H9 (cell line): ENCODE data around the gene RHBDL2. TPM values are rescaled to one million over a fixed set of nuclear protein-coding genes. Genes with fewer than 3 reads are reported as not detected.

Experiments
- DNase-seq: peaks from one replicate; pipeline ENCODE4 v3.0.0-alpha.2; 2017
- H2AFZ ChIP-seq: one replicate; pipeline ENCODE4 v1.6.1; 2013; ENCODE audit warnings: mild to moderate bottlenecking, low read length, control low read depth, moderate library complexity
- H2AK5ac ChIP-seq: 2 replicates; pipeline ENCODE4 v1.6.1; 2013; ENCODE audit warnings: low read length, control low read depth, mixed read lengths; ENCODE audit not compliant: insufficient read length
- H2BK120ac ChIP-seq: one replicate; pipeline ENCODE4 v1.6.1; 2013; ENCODE audit warnings: low read depth, mild to moderate bottlenecking, low read length, control low read depth, inconsistent platforms; ENCODE audit not compliant: poor library complexity, severe bottlenecking
- H2BK12ac ChIP-seq: 2 replicates; pipeline ENCODE4 v1.6.1; 2013; ENCODE audit warnings: low read length, control low read depth, mixed read lengths, low read depth; ENCODE audit not compliant: insufficient read length
- H2BK15ac ChIP-seq: 2 replicates; pipeline ENCODE4 v1.6.1; 2013; ENCODE audit warnings: low read depth, low read length, control low read depth
- H2BK20ac ChIP-seq: one replicate; pipeline ENCODE4 v1.6.1; 2013; ENCODE audit warnings: low read depth, mild to moderate bottlenecking, low read length, control low read depth, inconsistent platforms; ENCODE audit not compliant: poor library complexity, severe bottlenecking
- H2BK5ac ChIP-seq: 2 replicates; pipeline ENCODE4 v1.6.1; 2013; ENCODE audit warnings: low read length, control low read depth, mixed read lengths; ENCODE audit not compliant: insufficient read length
- H3K14ac ChIP-seq: 2 replicates; pipeline ENCODE4 v1.6.1; 2013; ENCODE audit warnings: low read length, control low read depth; ENCODE audit not compliant: insufficient read depth
- H3K18ac ChIP-seq: 2 replicates; pipeline ENCODE4 v1.6.1; 2013; ENCODE audit warnings: low read depth, mild to moderate bottlenecking, mixed read lengths, low read length, control low read depth; ENCODE audit not compliant: insufficient read length
- H3K23ac ChIP-seq: 2 replicates; pipeline ENCODE4 v1.6.1; 2013; ENCODE audit warnings: low read length, control low read depth, mixed read lengths, low read depth; ENCODE audit not compliant: insufficient read length
- H3K23me2 ChIP-seq: 2 replicates; pipeline ENCODE4 v1.6.1; 2013; ENCODE audit warnings: low read depth, mild to moderate bottlenecking, mixed read lengths, low read length, control low read depth; ENCODE audit not compliant: insufficient read length, poor library complexity, severe bottlenecking
- H3K27ac ChIP-seq: 2 replicates; pipeline ENCODE4 v1.5.1; 2013; ENCODE audit warnings: low read length, control low read depth, mixed read lengths, low read depth; ENCODE audit not compliant: insufficient read length
- H3K27me3 ChIP-seq: 2 replicates; pipeline ENCODE4 v1.6.1; 2013; ENCODE audit warnings: low read length, control low read depth, inconsistent platforms; ENCODE audit not compliant: insufficient read depth
- H3K4ac ChIP-seq: 2 replicates; pipeline ENCODE4 v1.6.1; 2013; ENCODE audit warnings: low read depth, mild to moderate bottlenecking, control low read depth, inconsistent platforms, low read length, moderate library complexity
- H3K4me1 ChIP-seq: 2 replicates; pipeline ENCODE4 v1.6.1; 2013; ENCODE audit warnings: low read length, control low read depth, inconsistent platforms; ENCODE audit not compliant: insufficient read depth
- H3K4me2 ChIP-seq: 2 replicates; pipeline ENCODE4 v1.6.1; 2013; ENCODE audit warnings: low read length, control low read depth, mixed read lengths; ENCODE audit not compliant: insufficient read length, insufficient read depth
- H3K56ac ChIP-seq: 2 replicates; pipeline ENCODE4 v1.6.1; 2013; ENCODE audit warnings: low read depth, mild to moderate bottlenecking, mixed read lengths, low read length, control low read depth; ENCODE audit not compliant: insufficient read length
- H3K79me1 ChIP-seq: 2 replicates; pipeline ENCODE4 v1.6.1; 2013; ENCODE audit warnings: low read depth, mild to moderate bottlenecking, moderate library complexity, low read length, control low read depth, inconsistent platforms; ENCODE audit not compliant: insufficient read depth, poor library complexity, severe bottlenecking
- H3K79me2 ChIP-seq: 2 replicates; pipeline ENCODE4 v1.6.1; 2013; ENCODE audit warnings: low read length, control low read depth, inconsistent platforms; ENCODE audit not compliant: insufficient read depth
- H3K9ac ChIP-seq: 2 replicates; pipeline ENCODE4 v1.6.1; 2013; ENCODE audit warnings: low read length, control low read depth, mixed read lengths; ENCODE audit not compliant: insufficient read length; ENCODE audit errors: extremely low read depth
- H3K9me3 ChIP-seq: one replicate; pipeline ENCODE4 v1.6.1; 2013; ENCODE audit warnings: low read depth, low read length, inconsistent platforms; ENCODE audit not compliant: control insufficient read depth
- H3T11ph ChIP-seq: one replicate; pipeline ENCODE4 v1.6.1; 2013; ENCODE audit warnings: mild to moderate bottlenecking, low read length, control low read depth, inconsistent platforms
- H4K20me1 ChIP-seq: one replicate; pipeline ENCODE4 v1.6.1; 2013; ENCODE audit not compliant: control insufficient read depth, insufficient read length, insufficient read depth
- H4K5ac ChIP-seq: 2 replicates; pipeline ENCODE4 v1.6.1; 2013; ENCODE audit warnings: low read depth, mild to moderate bottlenecking, mixed read lengths, low read length, control low read depth; ENCODE audit not compliant: insufficient read length
- H4K8ac ChIP-seq: replicated peaks from 2 replicates; pipeline ENCODE4 v1.6.1; 2013; ENCODE audit warnings: low read length, control low read depth, mixed read lengths, low read depth; ENCODE audit not compliant: insufficient read length
- H4K91ac ChIP-seq: 2 replicates; pipeline ENCODE4 v1.6.1; 2013; ENCODE audit warnings: low read depth, mild to moderate bottlenecking, moderate library complexity, mixed read lengths, low read length, control low read depth; ENCODE audit not compliant: insufficient read length
- H3K27ac Mint-ChIP-seq, 3 experiments: 2 replicates in 2 of 3; 3 replicates in 1 of 3; pipeline ENCODE4 v1.8.0; 2020 to 2021; ENCODE audit warnings: mixed read lengths in 3 of 3, mild to moderate bottlenecking in 1 of 3, moderate library complexity in 1 of 3
- H3K27me3 Mint-ChIP-seq: 2 replicates; pipeline ENCODE4 v1.8.0; 2021; ENCODE audit warnings: low read depth, mild to moderate bottlenecking, moderate library complexity, mixed read lengths
- H3K36me3 Mint-ChIP-seq, 3 experiments: 2 replicates in 2 of 3; 3 replicates in 1 of 3; pipeline ENCODE4 v1.8.0; 2020 to 2021; ENCODE audit warnings: low read depth in 3 of 3, mixed read lengths in 3 of 3; ENCODE audit not compliant: insufficient read depth in 1 of 3
- H3K4me1 Mint-ChIP-seq, 2 experiments: 2 replicates each; pipeline ENCODE4 v1.8.0; 2020; ENCODE audit warnings: mixed read lengths in 2 of 2
- H3K4me3 Mint-ChIP-seq, 2 experiments: 2 replicates in 1 of 2; 3 replicates in 1 of 2; pipeline ENCODE4 v1.8.0; 2020 to 2021; ENCODE audit warnings: mild to moderate bottlenecking in 2 of 2, mixed read lengths in 2 of 2, moderate library complexity in 1 of 2
- H3K9me3 Mint-ChIP-seq, 2 experiments: 2 replicates in 1 of 2; 3 replicates in 1 of 2; pipeline ENCODE4 v1.8.0; 2020; ENCODE audit warnings: mild to moderate bottlenecking in 2 of 2, mixed read lengths in 2 of 2, moderate library complexity in 1 of 2
- WGBS: extraction: QIAGEN DNeasy Blood & Tissue Kit; methylation state at CpG from one replicate; pipeline ENCODE4 v1.1.7; 2013; ENCODE audit warnings: missing lambda C conversion rate, low lambda C conversion rate, mixed read lengths; ENCODE audit not compliant: insufficient read length; ENCODE audit errors: extremely low coverage; 5-methylcytosine and 5-hydroxymethylcytosine counted together
- total RNA-seq: library from RNA; stranded (reverse); gene quantifications from 2 replicates; pipeline ENCODE4 v1.2.1, GENCODE V29; 2021
- TF ChIP-seq, protein P1 (sequence below): fragments of 200-600 bp; sonication (generic); conservative IDR thresholded peaks from 3 replicates; pipeline ENCODE4 v1.8.0; 2021; ENCODE audit warnings: antibody characterized with exemption, mild to moderate bottlenecking

Gene RHBDL2
- total RNA-seq, 1 experiment from 2014 or later = not detected

DNA sequence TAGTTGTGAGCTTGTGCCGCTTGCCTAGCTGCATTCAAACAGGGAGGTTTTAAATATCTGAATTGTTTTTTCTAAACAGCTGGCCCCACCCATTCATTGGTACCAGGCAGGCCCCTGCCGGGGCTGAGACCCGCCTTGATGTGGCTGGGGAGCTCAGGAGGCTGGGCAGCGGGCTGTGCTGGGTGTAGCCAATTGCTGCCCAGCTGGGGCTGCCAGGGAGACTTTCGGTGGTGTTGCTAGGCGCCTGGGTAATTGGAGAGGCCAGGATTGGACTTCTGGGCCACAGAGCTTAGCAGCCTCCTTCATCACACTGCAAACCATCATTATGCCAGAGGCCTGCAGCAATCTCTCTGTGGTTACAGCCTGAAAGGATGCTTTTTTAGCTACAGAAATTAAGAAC lies 12.2 kb downstream of the RHBDL2 start:
- no peak overlapping the region for H4K8ac ChIP-seq
- Mint-ChIP-seq H3K27me3 (no peaks in the 10 kb centered on the region), H3K4me3 (no peak overlapping the region), H3K36me3 (no peaks in the 10 kb centered on the region), H3K9me3 (no peaks in the 10 kb centered on the region), H3K4me1 (peaks cover 4% of the 10 kb centered on the region in 2 experiments), H3K27ac (peak overlapping the region in 1 of 3 experiments; percentile 8; a peak in 1 of 7 replicates)
- H3K4me1 ChIP-seq = no peaks in the 10 kb centered on the region
- no peak overlapping the region for H3K9ac ChIP-seq
- no peak overlapping the region for H3K4ac ChIP-seq
- no peaks in the 10 kb centered on the region for H3K79me2 ChIP-seq
- no peak overlapping the region for H4K5ac ChIP-seq
- no peak overlapping the region for H3K14ac ChIP-seq
- no peak overlapping the region for H3K56ac ChIP-seq
- H3K9me3 ChIP-seq = no peaks in the 10 kb centered on the region
- H3K79me1 ChIP-seq = no peaks in the 10 kb centered on the region
- H3K18ac ChIP-seq = no peak overlapping the region
- H3K23me2 ChIP-seq = no peaks in the 10 kb centered on the region
- no peak overlapping the region for H2BK12ac ChIP-seq
- no peak overlapping the region for H3K23ac ChIP-seq
- TF ChIP-seq, protein P1, sequence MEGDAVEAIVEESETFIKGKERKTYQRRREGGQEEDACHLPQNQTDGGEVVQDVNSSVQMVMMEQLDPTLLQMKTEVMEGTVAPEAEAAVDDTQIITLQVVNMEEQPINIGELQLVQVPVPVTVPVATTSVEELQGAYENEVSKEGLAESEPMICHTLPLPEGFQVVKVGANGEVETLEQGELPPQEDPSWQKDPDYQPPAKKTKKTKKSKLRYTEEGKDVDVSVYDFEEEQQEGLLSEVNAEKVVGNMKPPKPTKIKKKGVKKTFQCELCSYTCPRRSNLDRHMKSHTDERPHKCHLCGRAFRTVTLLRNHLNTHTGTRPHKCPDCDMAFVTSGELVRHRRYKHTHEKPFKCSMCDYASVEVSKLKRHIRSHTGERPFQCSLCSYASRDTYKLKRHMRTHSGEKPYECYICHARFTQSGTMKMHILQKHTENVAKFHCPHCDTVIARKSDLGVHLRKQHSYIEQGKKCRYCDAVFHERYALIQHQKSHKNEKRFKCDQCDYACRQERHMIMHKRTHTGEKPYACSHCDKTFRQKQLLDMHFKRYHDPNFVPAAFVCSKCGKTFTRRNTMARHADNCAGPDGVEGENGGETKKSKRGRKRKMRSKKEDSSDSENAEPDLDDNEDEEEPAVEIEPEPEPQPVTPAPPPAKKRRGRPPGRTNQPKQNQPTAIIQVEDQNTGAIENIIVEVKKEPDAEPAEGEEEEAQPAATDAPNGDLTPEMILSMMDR = no peak
- H2AFZ ChIP-seq = no peak overlapping the region
- H2BK5ac ChIP-seq = no peak overlapping the region
- H2BK20ac ChIP-seq = no peak overlapping the region
- no peak overlapping the region for H2BK120ac ChIP-seq
- no peak overlapping the region for H3K27ac ChIP-seq
- H4K91ac ChIP-seq = no peak overlapping the region
- no peak overlapping the region for H2BK15ac ChIP-seq
- no peaks in the 10 kb centered on the region for H3K27me3 ChIP-seq
- no CpG with 5 or more reads among the region's 6 CpGs for WGBS
- no peak overlapping the region for H3K4me2 ChIP-seq
- no peak overlapping the region for H3T11ph ChIP-seq
- DNase-seq = peak; percentile 44
- H2AK5ac ChIP-seq = no peak overlapping the region
- H4K20me1 ChIP-seq = no peaks in the 10 kb centered on the region
